GM18861 (cell line): Measurements from ENCODE around the gene DNAH14.
"Not testable (repeated sequence)": the region's sequence is repeated elsewhere in the genome, so short reads cannot be mapped to it uniquely, and the experiment has no call there.

ENCODE experiments used
- ATAC-seq: cut with Tn5 transposase; IDR thresholded peaks from one replicate; pipeline ENCODE4 v1.9.1; 2021; ENCODE audit not compliant: unreplicated experiment

The DNAH14 gene

DNA sequence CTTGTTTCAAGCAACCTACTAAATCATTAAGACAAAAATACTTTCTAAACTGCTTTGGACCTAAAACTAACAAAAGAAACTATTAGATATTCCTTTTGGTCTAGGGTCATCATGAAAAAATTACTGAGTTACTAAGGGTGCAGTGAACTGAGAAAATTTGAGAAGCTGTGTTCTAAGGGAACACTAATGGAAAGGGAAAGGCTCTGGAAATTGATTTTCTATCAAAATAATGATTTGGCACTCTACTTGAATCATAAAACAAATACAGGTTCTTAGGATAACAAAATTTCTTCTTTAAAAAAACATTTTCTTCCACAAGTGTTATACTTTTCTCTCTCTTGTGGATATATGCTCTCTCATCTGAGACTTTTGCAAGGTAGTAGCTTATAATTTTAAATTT lies 213.5 kb downstream of the DNAH14 start:
- no peak for ATAC-seq

GRCh38 chr1:225146478-225146877 lies 217.0 kb downstream of the DNAH14 start:
- no peak for ATAC-seq

DNA sequence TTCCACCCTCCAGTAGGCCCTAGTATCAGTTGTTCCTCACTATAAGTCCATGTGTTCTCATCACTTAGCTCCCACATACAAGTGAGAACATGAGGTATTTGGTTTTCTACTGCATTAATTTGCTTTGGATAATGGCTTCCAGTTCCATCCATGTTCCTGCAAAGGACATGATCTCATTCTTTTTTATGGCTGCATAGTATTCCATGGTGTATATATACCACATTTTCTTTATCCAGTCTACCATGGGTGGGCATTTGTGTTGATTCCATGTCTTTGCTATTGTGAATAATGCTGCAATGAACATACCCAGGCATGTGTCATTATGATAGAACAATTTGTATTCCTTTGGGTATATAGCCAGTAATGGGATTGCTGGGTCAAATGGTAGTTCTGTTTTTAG lies 218.3 kb downstream of the DNAH14 start:
- not testable (repeated sequence) for ATAC-seq

- ATAC-seq, result no peak
Observed at GRCh38 chr1:225152061-225152460, 222.6 kb downstream of the DNAH14 start.

DNA sequence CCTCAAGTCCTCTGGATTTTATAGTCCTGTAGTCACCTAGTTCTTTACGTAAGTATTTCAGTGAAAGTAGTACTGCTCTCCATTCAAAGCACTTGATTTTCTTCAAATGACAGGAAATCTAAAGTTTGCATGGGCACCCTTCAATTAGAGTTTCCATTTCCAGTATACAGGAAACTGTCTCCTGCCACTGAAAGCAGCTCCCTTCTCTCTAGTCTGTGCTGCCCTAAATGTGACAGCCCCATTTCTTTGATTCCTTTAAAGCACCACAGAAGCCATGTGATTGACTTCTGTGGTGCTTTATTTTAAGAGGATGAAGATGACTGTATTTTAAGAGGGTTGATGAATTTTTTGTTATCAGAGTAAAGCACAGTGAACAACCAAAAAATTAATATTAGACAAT lies 226.1 kb downstream of the DNAH14 start:
- ATAC-seq, result no peak

DNA sequence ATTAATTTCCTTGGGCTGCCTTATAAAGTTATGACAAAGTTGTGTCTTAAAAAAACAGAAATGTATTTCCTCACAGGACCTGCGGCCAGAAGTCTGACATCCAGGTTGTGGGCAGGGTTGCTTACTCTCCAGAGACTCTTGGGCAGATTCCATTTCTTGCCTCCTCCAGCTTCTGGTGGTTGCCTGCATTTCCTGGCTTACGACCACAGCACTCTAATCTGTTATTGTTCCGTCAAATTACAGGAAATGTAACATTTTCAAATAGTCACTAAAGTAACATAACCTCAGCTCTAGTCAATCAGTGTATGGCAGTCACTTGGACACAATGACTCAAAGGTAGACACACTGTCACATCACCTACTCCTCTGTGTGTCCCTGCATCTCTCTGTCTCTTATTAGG lies 226.8 kb downstream of the DNAH14 start:
- ATAC-seq, result no peak

- no peak for ATAC-seq
Observed at GRCh38 chr1:225158291-225158690, 228.8 kb downstream of the DNAH14 start.

DNA sequence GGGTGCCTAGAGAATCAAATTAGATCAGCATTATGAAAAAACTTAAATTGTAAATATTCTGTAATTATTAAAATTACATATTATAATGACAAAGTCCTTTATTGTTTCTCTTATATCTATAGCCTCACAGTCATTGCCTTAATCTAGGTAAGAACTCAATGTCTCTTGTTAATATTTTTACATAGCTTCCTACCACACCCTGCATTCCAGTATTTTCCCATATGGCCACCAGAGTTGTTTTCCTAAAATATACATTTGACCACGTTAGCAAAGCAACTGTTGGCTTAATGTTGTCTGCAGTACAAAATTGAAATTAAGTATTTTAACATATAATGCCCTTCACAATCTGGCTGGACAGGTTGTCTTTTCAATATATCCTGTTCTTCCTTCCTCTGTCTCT lies 230.3 kb downstream of the DNAH14 start:
- no peak for ATAC-seq

DNA sequence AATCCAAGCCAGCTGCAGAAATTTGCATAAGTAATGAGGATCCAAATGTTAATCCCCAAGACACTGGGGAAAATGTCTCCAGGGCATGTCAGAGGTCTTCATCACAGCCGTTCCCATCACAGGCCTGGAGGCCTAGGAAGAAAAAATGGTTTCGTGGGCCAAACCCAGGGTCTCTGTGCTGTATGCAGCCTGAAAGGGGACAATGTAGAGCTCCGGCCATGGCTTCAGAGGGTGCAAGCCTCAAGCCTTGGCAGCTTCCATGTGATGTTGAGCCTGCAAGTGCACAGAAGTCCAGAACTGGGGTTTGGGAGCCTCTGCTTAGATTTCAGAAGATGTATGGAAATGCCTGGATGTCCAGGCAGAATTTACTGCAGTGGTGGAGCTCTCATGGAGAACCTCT lies 247.9 kb downstream of the DNAH14 start:
- ATAC-seq, result not testable (repeated sequence)

- ATAC-seq, result no peak
Observed at GRCh38 chr1:225179686-225180085, 250.2 kb downstream of the DNAH14 start.

DNA sequence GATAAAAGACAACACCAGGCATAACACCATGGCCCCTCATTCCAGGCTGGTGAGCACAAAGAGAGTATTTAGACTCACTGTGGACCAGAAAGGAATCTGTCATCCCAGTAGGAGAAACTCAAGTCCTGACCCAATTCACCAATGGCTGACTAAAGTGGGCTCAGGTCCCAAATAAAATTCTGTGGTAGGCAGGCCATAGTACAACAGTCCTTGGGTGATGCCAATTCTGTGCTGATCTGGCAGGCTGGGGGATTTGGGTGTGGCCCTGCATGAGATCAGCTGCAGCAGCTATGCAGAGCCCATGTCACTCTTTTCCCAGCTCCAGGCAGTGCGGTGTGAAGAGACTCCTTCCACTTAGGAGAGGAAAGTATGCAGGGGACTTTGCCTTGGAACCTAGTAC lies 253.2 kb downstream of the DNAH14 start:
- no peak for ATAC-seq

DNA sequence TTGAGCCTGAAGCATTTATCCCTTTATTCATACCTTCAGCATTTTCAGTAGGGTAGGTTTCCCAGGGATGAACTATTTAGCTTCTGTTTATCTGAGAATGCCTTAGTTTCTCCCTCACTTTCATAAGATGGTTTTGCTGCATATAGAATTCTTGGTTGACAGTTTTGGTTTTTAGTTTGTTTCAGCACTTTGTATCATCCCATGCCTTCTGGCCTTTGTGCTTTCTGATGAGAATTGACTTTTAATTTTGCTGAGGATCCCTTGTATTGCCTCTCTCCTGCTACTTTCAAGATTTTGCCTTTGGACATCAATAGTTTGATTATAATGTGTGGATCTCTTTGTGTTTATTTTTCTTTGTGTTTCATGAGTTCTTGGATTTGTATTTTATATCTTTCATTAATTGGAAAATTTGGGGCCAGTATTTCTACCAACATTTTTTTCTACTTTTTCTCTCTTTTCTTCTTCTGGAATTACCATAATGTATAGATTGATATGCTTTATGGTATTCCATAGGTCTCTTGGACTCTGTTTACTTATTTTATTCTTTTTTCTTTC lies 261.8 kb downstream of the DNAH14 start:
- ATAC-seq, result no peak

DNA sequence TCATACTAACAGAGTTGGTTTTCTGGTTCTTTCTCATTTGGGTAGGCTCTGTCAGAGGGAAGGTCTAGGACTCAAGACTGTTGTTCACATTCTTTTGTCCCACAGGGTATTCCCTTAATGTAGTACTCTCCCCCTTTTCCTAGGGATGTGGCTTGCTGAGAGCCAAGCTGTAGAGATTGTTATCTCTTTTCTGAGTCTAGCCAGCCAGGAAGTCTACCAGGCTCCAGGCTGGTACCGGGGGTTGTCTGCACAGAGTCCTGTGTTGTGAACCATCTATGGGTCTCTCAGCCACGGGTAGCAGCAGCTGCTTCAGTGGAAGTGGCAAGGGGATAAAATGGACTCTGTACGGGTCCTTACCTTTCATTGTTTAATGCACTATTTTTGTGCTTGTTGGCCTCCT lies 272.0 kb downstream of the DNAH14 start:
- no peak for ATAC-seq

GRCh38 chr1:225207791-225208190 lies 278.3 kb downstream of the DNAH14 start:
- no peak for ATAC-seq

DNA sequence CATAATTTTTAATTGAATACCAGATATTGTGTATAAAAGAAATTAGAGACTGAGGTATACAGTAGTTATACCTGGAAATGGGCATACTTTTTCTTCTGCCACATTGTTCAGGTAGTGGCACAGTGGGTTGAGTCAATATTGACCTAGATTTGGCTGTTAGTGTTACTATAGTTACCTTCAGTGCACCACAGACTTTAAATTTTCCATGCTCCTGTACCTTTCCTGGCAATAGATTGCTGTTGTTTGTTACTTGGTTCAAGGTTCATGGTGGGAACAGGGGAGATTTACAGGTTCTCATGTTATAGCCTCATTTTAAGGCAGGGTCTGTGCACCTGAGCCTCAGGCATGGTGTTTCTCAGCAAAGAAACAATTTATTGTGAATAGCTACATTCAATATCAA lies 279.7 kb downstream of the DNAH14 start:
- ATAC-seq, result no peak

DNA sequence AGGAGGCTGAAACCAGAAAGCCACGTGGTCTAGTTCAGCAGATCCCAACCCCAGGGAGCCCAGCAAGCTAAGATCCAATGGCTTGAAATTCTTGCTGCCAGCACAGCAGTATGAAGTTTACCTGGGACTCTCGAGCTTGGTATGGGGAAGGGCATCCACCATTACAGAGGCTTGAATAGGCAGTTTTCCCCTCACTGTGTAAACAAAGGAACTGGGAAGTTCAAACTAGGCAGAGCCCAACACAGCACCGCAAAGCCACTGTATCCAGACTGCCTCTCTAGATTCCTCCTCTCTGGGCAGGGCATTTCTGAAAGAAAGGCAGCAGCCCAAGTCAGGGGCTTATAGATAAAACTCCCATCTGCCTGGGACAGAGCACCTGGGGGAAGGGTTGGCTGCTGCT lies 280.7 kb downstream of the DNAH14 start:
- ATAC-seq, result not testable (repeated sequence)

DNA sequence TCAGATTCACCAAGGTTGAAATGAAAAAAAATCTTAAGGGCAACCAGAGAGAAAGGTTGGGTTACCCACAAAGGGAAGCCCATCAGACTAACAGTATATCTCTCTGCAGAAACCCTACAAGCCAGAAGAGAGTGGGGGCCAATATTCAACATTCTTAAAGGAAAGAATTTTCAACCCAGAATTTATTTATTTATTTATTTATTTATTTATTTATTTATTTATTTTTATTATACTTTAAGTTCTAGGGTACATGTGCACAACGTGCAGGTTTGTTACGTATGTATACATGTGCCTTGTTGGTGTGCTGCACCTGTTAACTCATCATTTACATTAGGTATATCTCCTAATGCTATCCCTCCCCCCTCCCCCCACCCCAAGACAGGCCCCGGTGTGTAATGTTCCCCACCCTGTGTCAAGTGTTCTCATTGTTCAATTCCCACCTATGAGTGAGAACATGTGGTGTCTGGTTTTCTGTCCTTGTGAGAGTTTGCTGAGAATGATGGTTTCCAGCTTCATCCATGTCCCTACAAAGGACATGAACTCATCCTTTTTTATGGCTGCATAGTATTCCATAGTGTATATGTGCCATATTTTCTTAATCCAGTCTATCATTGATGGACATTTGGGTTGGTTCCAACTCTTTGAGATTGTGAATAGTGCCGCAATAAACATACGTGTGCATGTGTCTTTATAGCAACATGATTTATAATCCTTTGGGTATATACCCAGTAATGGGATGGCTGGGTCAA lies 282.4 kb downstream of the DNAH14 start:
- not testable (repeated sequence) for ATAC-seq

DNA sequence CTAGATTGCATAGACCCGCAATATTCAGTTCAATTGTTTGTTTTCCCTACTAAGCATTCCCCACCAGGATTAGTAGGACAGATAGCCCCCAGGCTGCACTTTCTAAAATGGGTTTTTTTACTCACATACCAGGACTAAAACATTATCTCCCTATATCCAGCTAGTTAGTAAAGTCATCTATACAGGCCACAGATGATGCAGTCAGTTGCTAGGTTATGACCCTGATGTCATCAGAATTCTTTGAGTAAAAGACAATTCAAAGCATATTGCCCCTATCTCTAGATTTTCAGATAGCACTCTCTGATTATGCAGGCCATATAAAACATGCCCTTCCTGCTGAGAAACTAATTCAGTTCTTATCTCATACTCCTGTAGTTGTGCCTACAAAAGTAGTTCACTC lies 294.8 kb downstream of the DNAH14 start:
- no peak for ATAC-seq

- no peak for ATAC-seq
Observed at GRCh38 chr1:225225681-225226080, 296.2 kb downstream of the DNAH14 start.

DNA sequence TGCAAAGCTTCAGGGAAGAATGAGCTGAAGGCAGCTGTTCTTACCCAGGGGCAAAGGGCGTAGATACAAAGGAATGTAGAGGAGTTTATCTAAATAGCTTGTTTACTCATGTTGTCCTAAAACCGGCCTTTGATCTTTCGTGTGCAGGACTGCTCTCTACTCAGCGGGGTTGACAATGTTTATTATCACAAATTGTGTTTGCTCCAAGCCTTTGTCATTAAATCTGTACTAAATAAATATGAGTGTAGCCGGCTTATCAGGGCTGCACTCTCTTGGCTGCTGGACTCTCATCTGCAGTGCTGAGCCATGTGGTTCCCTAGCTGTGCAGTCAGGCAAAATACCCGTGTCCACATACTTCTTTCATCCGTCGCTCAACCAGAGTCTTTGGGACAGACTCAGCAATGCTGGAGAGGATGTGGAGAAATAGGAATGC lies 299.4 kb downstream of the DNAH14 start:
- no peak for ATAC-seq

GRCh38 chr1:225229429-225229828 lies 300.0 kb downstream of the DNAH14 start:
- not testable (repeated sequence) for ATAC-seq

DNA sequence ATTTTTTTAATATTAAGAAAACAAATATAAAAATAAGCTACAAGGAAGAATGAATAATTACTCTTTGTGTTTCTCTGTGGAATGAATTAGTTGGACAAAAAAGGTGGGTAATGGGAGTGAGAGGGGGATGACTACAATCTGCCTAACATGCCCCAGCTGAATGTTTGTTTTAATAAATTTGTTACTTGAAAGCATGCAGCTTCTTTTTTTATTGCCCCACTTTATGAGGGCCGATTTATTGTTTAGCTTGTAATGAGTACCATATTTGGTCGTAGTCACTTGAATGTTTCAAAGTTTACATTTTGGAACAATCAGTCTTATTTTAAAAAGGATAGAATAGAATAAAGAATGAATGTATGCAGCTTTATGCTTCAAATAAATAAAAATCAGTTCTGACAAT lies 301.0 kb downstream of the DNAH14 start:
- ATAC-seq, result no peak

GRCh38 chr1:225232930-225233329 lies 303.5 kb downstream of the DNAH14 start:
- not testable (repeated sequence) for ATAC-seq
